CD1c-positive myeloid dendritic cell (primary cell): ENCODE measurements around the gene DIP2C.

Experiments
- DNase-seq: peaks from one replicate; pipeline ENCODE4 v3.0.0-alpha.2; 2016; ENCODE audit errors: extremely low spot score

DIP2C gene

DNA sequence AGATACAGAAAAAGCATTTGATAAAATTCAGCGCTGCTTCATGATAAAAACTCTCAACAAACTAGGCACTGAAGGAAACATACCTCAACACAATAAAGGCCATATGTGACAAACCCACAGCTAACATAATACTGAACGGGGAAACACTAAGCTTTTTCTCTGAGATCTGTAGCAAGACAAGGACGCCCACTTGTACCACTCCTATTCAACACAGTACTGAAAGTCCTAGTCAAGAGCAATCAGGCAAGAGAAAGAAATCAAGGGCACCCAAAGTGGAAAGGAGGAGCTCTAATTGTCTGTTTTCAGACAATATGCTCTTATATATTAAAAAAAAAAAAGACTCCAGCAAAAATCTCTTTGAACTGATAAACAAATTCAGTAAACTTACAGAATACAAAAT, 13.3 kb downstream of the DIP2C start:
- no peak for DNase-seq

DNA sequence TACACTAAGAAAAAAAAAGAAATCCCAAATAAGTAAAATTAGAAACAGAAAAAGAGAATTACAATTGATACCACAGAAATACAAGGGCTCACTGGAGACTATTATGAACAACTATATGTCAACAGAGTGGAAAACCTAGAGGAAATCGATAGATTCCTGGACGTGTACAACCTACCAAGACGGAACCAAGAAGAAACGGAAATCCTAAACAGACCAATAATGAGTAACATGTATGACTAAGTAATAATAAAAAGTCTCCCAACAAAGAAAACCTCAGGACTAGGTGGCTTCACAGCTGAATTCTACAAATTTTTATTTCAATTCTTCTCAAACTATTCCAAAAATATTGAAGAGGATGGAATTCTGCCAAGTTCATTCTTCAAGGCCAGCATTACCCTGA, 13.9 kb downstream of the DIP2C start:
- DNase-seq: no peak

DNA sequence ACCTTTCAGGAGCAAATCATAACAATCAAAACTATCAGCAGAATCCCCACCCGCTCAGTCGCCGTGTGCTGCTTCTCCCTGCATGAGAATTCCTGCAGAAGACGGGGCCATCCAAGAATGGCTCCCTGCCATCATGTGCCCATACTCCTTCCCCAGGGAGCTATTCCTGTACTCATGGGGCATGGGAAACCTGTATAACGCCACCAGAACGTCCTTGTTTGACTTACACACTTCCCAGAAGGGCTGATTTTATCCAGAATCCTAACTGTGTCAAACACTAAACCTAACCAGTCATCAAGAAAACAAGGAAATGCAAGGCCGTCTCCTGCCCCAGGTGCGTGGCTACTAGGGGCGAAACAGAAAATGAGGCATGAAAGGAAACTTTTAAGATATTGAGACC, 16.0 kb downstream of the DIP2C start:
- DNase-seq: no peak

DNA sequence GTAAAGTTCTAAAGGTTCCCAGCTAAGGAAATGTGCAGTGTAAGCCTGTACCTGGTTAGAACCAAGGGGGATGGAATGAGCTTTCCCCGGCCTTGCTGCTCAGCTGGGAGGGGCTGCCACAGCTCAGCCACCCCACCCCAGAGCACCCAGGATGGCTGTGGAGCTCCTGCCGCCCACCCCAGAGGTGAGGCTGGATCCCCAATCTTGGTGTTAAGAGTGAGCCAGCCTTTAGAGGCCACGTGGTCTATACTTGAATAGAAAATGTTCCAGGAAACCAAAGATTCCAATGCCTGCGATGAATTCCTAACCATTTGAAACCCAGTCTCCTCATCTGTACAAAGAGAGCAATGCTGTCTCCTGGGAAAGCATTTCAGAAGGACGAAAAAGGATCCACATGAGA, 16.5 kb downstream of the DIP2C start:
- DNase-seq: no peak

DNA sequence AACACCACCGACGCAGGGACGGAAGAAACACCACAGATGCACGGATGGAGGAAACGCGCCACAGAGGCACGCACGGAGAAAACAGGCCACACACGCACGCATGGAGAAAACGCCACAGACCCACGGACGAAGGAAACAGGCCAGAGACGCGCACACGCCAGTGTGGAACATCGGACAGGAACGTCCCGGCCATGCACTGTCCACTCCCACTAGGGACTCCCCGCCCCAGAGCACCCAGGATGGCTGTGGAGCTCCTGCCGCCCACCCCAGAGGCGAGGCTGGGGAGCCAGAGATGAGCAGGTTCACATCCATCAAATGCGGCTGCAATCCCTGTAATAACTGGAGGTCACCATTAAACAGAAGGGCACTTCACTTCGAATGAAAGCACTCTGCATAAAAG, 17.3 kb downstream of the DIP2C start:
- DNase-seq: no peak

DNA sequence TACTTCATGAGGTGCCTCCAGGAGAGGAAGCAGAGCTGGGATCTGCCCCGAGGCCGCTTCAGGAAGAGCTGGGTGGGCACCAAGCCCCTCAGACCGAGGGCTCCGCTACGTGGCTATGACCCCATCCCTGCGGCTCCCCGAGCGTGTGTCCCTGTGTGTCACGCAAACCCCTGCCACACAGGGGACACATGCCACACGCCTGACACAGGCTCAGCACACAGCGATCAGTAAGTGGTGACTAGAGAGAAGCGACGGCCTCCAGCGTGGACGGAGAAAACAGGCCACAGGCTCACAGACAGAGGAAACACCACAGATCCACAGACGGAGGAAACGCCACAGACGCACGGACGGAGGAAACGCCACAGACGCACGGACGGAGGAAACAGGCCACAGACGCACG, 18.5 kb downstream of the DIP2C start:
- no peak for DNase-seq

DNA sequence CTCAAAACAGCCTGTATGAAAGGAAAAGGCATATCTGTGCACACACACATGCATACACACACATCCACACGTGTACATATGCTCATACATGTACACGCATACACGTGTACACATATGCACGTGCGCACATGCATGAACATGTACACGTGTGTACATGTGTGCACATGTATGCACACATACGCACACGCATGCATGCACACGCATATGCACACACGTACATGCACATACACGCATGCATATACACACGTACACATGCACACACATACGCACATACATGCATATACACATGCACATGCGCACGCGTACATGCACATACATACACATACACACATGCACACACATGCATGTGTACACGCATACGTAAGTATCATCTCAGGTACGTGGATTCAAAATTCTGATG, 19.4 kb downstream of the DIP2C start:
- no peak for DNase-seq

DNA sequence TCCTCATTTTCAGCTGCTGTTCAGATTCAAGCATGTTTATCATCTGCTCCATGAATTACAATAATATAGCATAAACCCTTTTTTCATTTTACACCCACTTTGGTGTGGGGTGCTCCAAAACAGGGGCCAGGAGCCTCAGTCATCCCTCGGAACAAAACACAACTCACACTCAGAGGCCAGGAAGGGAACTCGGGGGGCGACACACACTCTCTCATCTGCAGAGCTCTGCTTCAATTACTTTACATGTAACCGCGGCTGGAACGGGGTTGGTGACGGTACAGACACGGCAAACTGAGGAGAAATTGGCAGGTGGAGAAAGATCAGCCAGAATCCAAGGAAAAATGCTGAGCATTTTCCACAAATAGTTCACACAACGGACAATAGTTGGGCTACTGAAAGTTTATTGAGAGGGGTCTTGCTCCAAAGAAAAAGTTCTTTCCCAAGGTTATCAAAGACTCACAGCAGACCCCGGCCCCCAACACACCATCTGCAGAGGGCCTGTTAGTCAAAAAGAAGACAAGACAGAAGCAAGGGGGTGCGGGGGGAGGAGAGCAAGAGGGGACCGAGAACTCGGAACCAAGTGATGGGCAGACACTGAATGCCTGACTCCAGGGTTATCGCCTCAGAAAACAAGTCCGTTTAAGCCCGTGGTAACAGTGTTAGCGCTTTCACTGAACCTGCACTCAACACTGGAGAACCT, 20.5 kb downstream of the DIP2C start:
- no peak for DNase-seq

DNA sequence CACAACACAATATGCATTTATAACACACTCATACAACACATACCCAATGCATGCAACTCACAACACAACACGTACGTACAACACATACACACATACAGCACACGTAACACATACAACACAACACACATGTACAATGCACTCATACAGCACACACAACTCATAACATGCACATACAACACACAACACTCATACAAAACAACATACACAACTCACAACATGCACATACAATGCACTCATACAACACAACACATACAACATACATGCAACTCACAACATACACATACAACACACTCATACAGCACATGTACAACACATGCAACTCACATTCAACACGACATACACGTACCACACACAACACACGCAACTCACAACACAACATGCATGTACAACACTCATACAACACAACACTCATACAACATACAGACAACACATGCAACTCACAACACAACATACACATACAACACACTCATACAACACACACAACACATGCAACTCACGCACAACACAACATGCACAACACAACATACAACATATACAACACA, 21.8 kb downstream of the DIP2C start:
- no peak for DNase-seq

DNA sequence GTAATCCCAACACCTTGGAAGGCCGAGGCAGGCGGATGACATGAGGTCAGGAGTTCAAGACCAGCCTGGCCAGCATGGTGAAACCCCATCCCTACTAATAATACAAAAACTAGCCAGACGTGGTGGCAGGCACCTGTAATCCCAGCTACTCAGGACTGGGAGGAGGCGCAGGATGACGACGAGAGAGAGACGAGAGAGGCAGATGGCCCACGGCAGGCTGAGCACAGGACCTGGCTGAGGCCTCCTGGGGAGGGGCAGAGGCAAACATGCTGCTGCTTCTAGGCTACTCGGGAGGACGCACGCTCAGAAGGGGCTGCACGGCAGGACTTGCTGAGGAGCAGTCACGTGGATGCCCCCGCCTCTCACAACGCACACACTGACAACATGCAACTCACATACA, 22.4 kb downstream of the DIP2C start:
- no peak for DNase-seq

DNA sequence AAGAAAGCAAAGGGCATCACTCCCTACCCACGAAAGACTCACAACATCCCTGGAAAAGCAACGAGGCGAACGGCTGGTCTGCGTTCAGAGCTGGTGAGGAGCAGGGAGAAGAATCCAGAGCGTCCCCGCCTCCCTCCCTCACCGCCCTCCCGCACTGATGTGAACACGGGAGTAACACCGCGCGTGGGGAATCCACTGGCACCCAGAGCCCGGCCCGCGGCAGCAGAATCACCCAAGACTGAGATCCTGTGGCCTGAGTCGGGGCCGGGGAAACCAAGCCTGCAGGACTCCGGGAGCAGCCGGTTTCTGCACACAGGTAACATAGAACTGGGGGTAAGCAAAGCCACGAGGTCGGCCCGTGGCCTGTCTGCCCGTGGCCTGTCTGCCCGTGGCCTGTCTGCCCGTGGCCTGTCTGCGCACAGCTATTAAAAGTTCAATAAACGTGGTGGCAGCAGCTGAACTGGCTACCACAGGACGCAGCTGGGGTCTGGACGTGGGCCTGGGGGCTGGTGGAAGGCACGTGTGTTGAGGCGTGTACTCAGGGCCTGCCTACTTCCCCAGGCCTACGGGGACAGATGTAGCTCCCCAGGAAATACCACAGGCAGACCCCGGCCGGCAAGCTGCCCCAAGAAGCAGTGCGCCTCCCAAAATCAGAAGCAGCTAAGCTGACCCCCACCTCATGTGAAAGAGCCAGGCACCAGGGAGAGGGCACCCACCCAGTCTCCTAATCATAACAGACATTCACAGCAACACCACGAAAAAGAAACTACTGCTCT, 23.0 kb downstream of the DIP2C start:
- no peak for DNase-seq

DNA sequence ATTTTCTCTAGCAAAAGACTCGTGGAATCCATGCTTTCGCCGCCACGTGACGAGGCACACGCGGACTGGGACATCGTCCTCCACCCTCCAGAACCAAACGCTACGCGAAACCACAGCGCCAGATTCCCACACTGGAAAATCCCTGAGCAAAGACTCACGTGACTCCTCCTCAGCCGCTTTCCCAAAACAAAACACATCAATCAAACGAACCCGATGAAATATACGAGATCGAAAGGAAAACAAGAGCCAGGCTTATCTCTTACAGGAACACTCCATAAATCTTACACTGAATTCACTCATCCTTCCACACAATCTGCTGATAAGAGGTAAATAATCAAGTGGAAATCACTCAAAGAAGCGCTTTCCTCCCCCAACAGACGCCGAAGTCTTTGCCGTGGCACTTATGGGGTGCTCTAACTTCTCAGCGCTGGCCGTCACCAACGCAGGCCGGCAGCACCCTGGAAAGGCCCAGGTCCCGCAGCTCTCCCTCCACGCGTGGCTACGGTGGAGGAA, 23.8 kb downstream of the DIP2C start:
- no peak for DNase-seq

DNA sequence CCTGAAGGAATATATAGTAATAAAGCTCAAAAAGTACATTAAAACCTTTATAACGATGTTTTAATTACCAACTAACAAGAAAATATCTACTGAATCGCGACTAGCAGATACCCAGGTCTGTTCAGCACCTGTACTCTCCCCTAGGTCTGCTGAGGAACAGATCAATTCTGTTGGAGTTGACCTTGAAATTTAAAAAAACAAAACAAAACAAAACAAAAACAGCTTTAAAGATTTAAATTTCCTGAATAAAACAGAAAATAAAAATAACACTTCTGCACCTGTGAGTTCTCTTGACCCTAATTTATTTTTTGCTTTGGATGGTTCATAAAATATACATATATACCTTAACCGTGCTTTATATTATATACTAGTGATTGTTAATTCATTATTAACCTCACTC, 24.6 kb downstream of the DIP2C start:
- no peak for DNase-seq

DNA sequence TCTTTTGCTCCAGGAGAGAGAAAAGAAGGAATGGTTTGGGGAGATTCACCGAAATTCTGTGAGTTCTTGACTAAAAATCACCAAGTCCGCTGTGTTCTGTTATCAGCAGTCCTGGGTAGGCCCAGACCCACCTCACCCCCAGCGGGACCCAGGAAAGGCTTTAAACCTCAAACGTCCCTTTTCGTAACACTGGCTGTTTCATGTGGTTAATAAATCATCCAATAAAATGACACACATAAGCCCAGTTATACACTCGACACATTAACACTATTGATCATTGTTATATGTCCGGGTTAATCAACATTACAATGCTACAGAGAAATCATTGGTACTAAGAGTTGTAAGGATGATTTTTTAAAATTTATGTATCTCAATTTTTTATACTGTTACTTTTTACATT, 25.2 kb downstream of the DIP2C start:
- DNase-seq: no peak

DNA sequence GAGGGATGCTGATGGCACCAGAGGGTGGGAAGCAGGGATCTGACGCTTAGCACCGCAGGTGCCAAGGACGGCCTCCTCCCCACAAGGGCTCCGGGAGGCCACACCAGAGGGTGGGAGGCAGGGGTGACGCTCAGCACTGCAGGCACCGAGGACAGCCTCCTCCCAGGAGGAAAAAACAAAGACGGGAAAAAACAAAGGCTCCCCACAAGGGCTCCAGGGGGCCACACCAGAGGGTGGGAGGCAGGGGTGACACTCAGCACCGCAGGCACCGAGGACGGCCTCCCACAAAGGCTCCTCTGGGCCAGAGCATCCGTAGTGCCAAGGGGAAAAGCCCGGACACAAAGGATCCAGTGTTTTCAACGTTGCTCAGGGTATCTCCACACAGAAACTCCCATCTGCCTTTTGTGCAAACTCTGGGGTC, 25.6 kb downstream of the DIP2C start:
- no peak for DNase-seq

DNA sequence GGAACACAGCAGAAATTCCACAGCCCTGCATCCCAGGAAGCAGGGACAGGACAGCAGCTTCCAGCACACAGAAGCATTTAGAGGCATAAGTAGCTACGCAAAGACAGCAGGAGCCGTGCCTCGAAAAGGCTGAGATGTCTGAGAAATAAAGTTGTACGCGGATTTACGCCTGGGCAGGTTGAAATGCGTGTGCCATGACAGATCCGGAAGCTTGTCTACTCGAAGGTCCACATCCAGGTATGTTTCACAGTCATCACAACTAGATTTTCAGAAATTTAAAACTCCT, 26.1 kb downstream of the DIP2C start:
- no peak for DNase-seq

DNA sequence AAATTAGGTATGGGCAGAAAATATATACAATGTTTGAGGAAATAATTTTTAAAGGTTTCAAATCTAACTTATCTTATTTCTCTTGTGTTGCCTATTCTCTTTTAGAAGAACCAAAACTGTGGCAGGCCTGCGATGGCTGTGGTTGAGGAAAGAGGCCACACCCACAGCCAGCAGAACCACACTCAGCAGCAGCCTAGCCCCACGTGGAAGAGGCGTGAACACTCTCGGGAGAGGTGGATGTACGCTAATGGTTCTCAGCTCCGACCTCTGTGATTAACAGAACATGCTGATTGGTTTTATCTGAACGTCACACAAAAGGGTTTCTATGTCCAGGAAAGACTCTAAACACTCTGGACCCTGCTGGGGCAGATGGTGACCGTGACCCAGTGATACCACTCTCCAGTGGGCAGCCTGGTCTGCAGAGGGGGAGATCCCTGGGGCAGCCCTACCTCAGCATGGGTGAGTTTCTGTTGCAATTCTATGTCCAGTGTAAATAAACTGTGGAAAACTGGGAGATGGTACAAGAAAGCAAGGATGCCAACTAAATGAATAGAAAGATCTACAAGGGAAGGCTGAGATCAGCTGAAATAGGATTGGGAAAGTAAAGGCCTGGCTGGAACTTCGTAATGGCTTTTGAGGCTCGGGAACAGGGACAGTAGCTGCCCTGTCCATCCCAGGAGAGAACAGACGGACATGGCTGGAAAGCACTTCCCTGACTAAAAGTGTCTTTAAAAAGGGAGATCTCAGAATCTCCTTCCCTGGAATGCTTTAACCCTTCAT, 26.6 kb downstream of the DIP2C start:
- DNase-seq: no peak

DNA sequence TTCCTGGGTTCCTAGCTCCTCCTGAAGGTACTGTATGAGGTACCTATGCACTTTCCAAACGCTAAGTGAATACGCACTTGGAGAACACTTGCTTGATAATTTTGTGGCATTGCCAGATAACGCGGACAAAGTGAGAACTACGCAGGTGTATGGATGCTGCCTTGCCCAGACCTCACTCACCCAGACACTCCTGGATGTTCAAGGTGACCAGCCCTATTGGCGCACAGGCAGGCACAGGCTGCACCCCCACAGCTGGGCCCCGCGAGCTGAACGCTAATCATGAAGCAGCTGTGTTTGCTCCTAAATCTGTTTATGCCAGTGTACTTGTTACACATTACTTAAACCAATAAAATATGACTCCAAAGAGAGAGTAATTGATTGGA, 27.3 kb downstream of the DIP2C start:
- no peak for DNase-seq

DNA sequence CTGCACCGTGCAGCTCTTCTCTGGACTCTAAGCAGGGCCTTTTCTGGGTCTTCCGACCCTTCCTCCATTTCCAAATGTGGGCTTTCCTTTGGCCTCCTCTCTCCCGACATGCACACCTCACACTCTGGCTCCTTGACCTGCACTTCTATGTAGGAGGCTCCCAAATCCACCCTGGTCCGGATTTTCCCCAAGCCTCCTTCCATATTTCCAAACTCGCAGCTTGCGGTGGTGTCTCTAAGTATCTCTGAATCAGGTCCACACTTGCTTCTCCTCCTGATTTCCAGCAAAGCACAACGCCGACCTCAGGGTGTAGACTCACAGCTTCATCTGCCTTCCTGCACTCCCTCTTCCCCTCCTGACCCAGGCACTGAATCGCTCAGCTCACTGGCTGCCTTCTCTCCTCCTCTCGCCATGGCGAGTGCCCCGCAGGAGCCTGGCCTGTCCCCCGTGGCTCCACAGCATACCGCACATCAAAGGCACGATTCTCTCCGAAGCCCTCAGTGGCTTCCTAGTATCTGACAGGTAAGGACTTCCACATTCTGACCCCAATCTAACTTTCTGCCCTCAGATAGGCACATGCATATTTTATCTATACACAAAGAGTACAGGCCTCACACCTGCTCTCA, 27.8 kb downstream of the DIP2C start:
- DNase-seq: no peak

DNA sequence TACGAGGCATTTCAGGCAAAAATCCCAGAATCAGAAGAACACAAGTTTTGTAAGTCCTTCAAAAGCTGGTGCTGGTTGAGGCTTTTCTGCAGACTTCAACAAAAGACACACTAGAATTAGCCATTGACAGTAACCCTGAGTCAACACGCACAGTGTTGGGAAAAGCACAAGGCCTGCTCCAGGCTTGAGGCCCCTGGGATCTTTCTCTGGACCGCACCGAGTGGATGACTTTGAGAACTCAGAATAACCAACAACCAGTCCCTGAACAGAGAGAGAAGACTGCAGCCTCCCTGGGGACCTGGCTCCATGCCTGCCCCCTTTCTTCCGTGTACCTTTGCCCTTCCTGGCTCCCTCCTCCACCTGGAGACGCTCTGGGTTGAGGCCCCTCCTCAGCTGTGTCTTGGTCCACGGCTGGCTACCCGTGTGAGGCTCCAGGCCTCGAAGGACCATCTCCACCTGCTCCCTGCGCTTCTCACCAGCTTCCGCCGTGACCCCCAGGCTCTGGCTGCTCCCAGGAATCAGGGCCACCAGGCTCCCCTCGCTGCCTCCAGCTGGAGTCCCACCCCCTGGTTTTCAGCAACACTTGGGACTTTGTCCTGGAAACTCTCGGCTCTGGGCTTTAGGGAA, 28.4 kb downstream of the DIP2C start:
- no peak for DNase-seq

DNA sequence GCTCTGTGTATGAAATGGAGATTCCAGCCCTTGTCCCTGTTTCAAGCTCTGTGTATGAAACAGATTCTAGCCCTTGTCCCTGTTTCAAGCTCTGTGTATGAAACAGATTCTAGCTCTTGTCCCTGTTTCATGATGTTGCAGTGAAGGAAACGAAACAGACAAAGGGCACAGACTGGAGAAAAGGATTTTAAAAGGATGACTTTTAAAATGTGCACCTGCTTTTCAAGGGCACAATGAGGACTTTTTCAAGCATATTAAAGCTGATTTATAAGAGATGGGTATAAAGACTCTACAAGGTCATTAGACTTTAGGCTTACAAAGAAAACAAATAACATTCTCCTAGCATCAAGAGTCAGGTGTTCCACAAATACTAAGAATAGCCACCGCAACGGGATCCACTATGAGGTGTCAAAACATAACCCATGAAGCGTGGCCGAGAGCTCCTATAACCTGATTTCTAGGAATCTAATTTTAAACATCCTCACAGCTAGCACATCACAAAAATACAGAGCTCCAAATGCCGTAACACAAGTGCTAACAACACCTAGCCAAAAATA, 29.0 kb downstream of the DIP2C start:
- no peak for DNase-seq
